ENCODE measurements around the gene RMP24. TPM values are rescaled to one million over a fixed set of nuclear protein-coding genes. Genes with fewer than 3 reads are reported as not detected.

Gene RMP24

GRCh38 chr18:36025025-36025424, 52.5 kb downstream of the RMP24 start:
- Histone ChIP-seq H3K9me3 (no peaks in the 10 kb centered on the region), H3K4me1 (no peaks in the 10 kb centered on the region), H3K27ac (no peak overlapping the region), H3K36me3 (peaks cover 3 to 44% (median 6%) of the 10 kb centered on the region in 4 donors), H3K27me3 (no peaks in the 10 kb centered on the region), H3K4me3 (no peak overlapping the region)
- no peak for DNase-seq
- no peak for ATAC-seq (ENCODE audit: low FRiP score in 2 of 2)
- 30 to 35% methylated on average over 1 of the region's 1 CpG for WGBS, 2 donors
- no peak for TF ChIP-seq POLR2A (IDR thresholded peaks at IDR 0.05)
- TF ChIP-seq, protein P1, sequence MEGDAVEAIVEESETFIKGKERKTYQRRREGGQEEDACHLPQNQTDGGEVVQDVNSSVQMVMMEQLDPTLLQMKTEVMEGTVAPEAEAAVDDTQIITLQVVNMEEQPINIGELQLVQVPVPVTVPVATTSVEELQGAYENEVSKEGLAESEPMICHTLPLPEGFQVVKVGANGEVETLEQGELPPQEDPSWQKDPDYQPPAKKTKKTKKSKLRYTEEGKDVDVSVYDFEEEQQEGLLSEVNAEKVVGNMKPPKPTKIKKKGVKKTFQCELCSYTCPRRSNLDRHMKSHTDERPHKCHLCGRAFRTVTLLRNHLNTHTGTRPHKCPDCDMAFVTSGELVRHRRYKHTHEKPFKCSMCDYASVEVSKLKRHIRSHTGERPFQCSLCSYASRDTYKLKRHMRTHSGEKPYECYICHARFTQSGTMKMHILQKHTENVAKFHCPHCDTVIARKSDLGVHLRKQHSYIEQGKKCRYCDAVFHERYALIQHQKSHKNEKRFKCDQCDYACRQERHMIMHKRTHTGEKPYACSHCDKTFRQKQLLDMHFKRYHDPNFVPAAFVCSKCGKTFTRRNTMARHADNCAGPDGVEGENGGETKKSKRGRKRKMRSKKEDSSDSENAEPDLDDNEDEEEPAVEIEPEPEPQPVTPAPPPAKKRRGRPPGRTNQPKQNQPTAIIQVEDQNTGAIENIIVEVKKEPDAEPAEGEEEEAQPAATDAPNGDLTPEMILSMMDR (IDR thresholded peaks at IDR 0.05): no peak
- no peak for TF ChIP-seq POLR2AphosphoS5 (IDR thresholded peaks at IDR 0.05)
- no peak for TF ChIP-seq EP300 (IDR thresholded peaks at IDR 0.05)

GRCh38 chr18:36028859-36029258, 56.4 kb downstream of the RMP24 start:
- WGBS, 2 donors: 81 to 82% methylated on average over 2 of the region's 2 CpGs
- Histone ChIP-seq H3K27me3 (no peaks in the 10 kb centered on the region), H3K4me1 (peaks cover 0 to 6% (median 0%) of the 10 kb centered on the region in 4 donors), H3K4me3 (no peak overlapping the region), H3K36me3 (peaks cover 3 to 49% (median 6%) of the 10 kb centered on the region in 4 donors), H3K9me3 (no peaks in the 10 kb centered on the region), H3K27ac (no peak overlapping the region)
- TF ChIP-seq POLR2A (IDR thresholded peaks at IDR 0.05): no peak
- no peak for TF ChIP-seq POLR2AphosphoS5 (IDR thresholded peaks at IDR 0.05)
- TF ChIP-seq, protein P1 (IDR thresholded peaks at IDR 0.05): no peak
- TF ChIP-seq EP300 (IDR thresholded peaks at IDR 0.05): no peak
- no peak for ATAC-seq (ENCODE audit: low FRiP score in 2 of 2)
- DNase-seq: no peak

Small RNA genes lying within 50 kb of the gene (small RNA-seq; reads per million reads assigned to genes)
- 0 reads per million in 4 donors for gene MIR3929

Other genes with a start within 250 kb of the RMP24 start
- gene RPRD1A, start 94.9 kb downstream of the RMP24 start, total RNA-seq: 10 to 100 TPM; 30.6 to 84.4 (median 44.3) TPM
- 10 to 100 TPM in 5 of 6 donors, 1 to 10 TPM in 1; 10.0 to 39.6 (median 22.7) TPM for gene SLC39A6, start 156.7 kb downstream of the RMP24 start, total RNA-seq
- gene ELP2, start 157.2 kb downstream of the RMP24 start, total RNA-seq: 10 to 100 TPM; 33.1 to 91.5 (median 58.3) TPM
- gene MOCOS, start 214.8 kb downstream of the RMP24 start, total RNA-seq: 1 to 10 TPM; 1.9 to 4.7 (median 3.8) TPM